NCI-H526 (cell line): ENCODE results near the gene RSPRY1.
"Not testable (repeated sequence)": the region's sequence is repeated elsewhere in the genome, so short reads cannot be mapped to it uniquely, and the experiment has no call there.

Source experiments
- DNase-seq, 2 experiments: peaks; one replicate each; lab custom pipeline; 2025; lab: John Stamatoyannopoulos, UW

The RSPRY1 gene

DNA sequence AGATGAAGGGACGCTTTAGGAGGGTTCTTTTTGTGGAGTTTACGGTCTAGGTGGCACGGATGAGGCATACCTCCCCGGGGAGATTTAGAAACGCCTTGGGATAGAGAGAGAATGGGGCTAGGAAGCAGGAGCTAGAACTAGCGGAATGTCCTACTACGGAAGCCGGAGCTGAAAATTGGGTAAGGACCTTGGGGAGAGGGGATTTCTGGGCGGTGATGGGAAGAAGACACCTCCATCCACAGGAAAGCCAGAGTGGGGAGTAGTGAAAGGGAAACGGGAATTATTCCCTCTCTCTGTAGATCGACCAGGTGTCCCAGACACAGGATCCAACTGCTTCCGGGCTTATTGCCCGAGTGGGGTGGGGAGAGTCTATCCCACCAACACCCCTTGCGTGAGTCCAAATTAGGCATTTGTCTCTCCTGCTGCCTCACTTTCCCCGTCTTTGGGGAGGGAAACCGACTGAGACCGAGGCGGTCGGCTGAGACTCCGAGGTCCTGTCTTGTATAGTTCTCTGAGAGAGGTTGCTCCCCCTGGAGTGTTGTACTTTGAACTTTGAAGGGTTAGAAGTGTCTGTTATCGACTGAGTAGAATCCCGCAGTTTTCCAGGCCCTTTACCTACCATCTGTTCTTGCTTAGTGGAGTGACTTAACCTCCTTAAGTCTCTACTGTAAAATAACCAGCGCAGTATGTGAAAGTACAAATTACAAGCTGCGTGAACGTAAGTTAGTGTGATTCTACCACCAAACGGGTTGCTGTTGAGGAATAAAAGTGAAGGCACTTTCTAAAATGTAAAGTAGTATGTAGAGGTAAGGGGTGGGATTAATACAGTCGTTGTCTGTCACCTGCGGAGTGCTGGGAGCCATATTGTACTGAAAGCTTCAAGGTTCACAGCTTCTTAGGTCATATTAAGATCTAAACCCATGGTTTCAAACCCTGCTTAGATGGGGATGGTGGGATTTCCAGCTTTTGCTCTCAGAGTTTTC lies 1.0 kb downstream of the RSPRY1 start:
- peak; percentile 17 to 47 for DNase-seq

DNA sequence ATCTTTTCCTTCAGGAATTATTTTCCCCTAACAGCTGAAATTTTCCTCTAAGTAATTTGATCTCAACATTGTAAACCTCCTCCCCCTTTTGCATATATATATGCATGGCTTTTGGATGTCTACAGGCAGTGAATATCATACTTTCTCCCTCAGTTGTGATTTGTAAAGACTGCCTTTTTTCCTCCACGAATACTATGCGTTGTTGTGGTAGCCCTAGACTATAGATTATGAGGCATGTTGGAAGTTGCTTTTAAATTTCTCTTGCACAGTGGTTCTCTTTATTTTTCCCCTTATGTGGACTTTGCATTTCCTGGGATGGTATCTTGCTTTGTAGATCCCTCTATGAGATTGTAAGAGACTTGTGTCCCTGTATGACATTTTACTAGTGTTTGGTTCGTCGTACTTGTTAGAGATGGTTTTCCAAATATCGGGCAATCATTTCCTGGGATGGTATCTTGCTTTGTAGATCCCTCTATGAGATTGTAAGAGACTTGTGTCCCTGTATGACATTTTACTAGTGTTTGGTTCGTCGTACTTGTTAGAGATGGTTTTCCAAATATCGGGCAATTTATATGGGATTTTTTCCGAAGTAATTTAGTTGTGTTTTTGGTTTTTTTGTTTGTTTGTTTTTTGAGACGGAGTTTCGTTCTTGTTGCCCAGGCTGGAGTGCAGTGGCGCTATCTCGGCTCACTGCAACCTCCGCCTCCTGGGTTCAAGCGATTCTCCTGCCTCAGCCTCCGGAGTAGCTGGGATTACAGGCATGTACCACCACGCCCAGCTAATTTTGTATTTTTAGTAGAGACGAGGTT lies 2.0 kb downstream of the RSPRY1 start:
- peak in 1 of 2 experiments; percentile 47 for DNase-seq

DNA sequence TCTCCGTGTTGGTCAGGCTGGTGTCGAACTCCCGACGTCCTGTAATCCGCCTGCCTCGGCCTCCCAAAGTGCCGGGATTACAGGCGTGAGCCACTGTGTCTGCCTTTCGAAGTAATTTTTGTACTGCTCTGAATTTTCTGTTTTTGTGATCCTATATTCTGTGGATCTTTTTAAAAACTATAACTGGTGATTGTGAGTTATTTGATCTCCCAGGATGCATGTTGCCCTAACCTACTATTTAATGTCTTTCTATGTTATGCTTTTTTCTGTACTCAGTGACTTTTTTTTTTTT lies 2.5 kb downstream of the RSPRY1 start:
- DNase-seq: no peak

DNA sequence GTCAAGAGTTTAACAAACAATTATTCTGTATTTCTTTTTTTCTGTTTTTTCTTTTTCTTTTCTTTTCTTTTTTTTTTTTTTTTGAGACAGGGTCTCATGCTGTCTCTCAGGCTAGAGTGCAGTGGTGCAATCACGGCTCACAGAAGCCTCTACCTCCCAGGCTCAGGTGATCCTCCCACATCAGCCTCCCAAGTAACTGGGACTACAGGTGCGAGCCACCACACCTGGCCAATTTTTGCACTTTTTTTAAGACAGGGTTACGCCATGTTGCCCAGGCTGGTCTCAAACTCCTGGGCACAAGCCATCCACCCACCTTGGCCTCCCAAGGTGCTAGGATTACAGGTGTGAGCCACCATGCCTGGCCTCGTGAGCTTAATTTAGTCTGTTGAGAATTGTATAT lies 3.4 kb downstream of the RSPRY1 start:
- DNase-seq: not testable (repeated sequence)

DNA sequence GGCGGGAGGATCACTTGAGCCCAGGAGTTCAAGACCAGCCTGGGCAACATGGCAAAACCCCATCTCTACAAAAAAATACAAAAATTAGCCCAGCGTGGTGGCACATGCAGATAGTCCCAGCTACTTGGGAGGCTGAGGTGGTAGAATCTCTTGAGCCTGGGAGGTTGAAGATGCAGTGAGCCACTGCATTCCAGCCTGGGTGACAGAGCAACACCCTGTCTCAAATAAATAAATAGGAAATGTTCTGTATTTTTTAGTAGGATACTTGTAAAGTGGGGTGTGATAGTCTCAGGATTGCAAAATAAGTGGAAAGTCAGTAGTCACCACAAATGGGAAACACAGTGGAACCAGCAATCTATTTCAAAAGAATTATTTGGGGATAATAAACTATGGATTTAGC lies 4.0 kb downstream of the RSPRY1 start:
- no peak for DNase-seq

DNA sequence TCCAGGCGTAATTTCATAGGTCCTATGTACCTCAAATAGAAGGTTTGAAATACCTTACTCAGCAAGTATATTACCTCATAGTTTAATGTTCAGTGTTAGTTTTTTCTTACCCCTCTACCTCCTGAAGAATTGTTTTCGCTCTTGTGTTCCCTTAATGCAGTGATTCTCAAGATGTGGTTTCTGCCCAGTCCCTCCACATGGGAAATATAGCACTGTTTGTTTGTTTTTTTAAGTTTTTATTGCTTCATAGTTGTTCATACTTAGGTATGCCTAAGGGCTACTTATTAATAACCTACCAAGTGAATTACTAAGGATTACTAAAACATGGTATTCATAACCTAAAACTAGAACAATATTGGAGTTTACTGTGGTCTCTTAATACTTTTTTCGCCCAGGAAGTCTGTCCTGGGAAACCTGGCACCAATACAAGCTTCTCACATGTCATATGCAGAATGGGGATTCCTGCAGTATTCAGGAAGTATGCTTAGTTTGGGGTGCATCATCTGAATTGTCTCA lies 5.0 kb downstream of the RSPRY1 start:
- DNase-seq: no peak

DNA sequence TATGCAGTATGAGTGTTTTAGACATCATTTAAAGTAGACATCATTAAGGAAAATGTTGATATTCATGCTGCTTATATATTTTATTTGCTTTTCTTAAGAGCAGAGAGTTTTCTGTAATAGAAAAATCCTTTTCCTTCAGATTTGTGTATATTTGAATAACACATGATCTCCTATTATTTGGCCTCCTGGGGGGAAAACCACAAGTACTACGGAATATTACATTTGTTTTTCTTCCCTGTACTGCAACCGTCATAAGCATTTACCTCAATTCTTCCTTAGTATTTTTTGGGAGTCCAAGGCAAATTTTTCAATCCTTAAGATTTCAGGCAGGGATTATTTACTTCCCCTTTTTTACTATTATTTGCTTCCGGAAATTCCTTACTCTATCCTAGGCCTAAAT lies 6.0 kb downstream of the RSPRY1 start:
- peak in 1 of 2 experiments; percentile 12 for DNase-seq

DNA sequence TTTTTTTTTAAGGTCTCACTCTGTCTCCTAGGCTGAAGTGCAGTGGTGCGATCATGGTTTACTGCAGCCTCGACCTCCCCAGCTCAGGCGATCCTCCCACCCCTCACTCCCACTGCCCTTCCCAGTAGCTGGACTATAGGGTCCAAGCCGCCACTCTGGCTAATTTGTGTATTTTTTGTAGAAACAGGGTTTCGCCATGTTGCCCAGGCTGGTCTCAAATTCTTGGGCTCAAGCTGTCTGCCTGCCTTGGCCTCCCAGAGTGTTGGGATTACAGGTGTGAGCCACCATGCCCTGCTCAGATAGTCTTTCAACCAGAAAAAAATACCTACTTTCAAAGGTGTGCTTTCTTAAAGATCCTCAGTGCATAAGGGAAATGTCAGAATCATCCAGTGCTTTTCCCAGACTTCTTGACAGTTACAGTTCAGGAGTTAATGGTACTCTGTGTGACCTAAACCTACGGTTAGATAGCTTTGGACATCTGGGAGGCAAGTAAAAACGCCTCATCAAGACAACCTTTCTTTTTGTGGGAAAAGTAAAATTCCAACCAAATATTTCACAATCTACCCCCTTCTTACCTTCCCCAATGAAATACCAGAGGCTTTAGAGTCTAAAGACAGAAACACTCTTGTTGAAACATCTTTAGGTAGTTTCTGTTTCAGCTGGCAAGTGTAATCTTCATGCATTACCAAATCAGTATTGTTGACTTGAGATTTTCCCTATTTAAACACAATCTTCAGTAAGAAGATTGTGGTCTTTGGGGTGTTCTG lies 6.8 kb downstream of the RSPRY1 start:
- DNase-seq: no peak

DNA sequence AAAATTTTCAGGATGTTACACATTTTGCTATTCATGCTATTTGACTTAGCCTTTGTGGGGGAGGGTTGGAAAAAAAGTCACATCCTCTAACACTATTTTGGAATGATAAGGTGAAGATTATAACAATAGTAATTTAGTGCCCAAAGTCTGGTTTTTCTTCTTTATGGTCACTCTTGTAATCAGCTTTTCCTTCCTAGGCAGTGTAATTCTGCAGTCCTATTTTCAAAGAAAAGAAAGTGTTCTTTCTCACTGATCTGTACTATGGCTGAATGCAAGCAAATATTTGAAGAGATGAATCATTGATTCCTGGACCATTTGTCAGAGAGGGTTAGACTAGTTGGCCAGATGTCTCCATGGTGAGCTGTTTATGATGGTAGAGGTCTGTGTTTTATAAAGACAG lies 8.4 kb downstream of the RSPRY1 start:
- no peak for DNase-seq

DNA sequence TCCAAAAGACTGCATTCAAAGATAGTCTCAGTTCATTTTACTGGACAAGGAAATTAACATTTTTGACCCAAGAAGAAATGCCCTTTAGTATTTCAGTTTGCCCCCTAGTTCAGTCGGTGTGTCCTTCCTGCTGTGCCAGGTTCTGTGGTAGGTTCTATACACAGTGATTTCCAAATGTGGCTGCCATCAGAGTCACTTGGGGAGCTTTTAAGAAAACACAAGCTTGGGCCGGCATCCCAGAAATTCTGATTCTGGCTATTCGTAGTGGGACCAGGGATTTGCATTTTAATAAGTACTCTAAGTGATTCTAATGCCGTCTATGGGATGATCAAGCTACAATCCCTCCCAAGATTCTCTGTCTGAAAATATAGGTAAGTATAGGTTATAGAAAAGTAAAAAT lies 10.2 kb downstream of the RSPRY1 start:
- no peak for DNase-seq

DNA sequence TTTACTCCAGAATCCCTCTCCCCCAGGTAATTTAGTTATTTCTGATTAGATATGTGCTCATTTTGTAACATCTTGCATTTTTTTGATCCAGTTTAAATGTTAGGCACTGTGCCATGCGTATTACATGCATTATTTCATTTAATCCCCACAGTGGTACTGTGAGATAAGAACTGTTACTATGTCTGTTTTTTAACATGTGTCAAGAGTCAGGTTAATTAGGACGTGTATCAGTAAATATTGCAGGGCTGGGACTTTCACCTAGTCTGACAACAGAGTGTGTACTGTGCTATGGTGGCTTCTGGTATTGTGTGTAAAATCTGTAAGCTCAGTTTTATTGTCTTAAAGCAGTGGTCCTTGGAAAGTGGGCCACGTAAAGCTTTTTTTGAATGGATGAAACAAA lies 10.6 kb downstream of the RSPRY1 start:
- DNase-seq: no peak

DNA sequence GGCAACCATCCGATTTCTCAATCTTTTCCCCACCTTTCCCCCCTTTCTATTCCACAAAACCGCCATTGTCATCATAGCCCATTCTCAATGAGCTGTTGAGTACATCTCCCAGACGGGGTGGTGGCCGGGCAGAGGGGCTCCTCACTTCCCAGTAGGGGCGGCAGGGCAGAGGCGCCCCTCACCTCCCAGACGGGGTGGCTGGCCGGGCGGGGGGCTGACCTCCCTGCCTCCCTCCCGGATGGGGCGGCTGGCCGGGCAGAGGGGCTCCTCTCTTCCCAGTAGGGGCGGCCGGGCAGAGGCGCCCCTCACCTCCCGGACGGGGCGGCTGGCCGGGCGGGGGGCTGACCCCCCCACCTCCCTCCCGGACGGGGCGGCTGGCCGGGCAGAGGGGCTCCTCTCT lies 14.2 kb downstream of the RSPRY1 start:
- DNase-seq: not testable (repeated sequence)

DNA sequence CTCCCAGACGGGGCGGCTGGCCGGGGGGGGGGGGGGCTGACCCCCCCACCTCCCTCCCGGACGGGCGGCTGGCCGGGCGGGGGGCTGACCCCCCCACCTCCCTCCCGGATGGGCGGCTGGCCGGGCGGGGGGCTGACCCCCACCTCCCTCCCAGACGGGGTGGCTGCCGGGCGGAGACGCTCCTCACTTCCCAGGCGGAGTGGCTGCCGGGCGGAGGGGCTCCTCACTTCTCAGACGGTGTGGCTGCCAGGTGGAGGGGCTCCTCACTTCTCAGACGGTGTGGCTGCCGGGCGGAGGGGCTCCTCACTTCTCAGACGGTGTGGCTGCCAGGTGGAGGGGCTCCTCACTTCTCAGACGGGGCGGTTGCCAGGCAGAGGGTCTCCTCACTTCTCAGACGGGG lies 14.8 kb downstream of the RSPRY1 start:
- DNase-seq: not testable (repeated sequence)

DNA sequence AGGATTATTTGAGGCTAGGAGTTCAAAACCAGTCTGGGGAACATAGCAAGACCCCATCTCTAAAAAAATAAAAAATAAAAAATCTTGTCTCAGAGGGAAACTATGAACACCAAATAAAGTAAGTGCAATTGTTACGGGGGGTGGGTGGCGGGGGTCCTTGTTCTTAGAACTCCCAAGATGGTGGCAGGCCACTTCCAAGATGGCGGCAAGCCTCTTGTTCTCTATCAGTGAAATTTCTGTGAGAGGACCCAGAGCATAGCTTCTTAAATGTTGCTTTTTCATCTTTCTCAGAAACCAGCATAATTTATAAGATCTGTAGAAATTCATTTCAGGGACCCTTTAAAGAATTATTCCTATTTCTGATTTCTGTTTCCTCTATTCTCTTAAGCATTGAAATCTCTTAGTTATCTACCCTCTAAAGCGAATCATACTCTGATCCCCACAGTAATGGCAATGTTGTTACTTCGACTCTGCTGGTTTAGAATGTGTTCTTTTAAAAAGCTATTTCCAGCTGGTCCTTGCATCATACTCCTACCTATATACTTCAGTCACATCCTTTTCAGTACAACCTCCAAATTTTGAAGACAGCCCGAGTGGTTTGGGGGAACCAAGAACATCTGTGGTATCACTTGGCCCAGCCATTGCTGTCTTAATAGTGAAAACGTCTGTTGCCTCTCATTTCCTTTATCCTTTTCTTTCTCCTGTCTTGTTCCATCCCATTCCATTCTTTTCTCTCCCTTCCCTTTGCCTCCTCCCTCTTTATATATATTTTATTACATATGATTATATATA lies 16.2 kb downstream of the RSPRY1 start:
- no peak for DNase-seq

DNA sequence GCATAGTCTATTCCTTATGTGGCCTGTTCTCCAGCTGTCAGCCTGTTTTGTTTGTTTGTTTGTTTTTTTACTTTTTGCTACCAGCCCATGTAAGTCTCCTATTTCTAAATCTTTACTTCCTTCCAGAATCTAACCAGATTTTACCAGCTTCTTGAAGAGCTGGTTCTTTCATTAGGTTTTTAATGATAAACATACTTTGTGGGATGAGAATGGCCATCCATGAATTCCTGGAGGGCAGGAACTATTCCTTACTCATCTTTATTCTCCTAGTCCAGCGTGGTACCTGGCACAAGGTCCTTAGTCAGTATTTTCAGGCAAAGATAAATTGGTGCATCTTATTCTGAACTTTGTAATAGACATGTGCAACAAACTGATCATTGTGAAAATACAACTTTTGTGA lies 17.3 kb downstream of the RSPRY1 start:
- no peak for DNase-seq

DNA sequence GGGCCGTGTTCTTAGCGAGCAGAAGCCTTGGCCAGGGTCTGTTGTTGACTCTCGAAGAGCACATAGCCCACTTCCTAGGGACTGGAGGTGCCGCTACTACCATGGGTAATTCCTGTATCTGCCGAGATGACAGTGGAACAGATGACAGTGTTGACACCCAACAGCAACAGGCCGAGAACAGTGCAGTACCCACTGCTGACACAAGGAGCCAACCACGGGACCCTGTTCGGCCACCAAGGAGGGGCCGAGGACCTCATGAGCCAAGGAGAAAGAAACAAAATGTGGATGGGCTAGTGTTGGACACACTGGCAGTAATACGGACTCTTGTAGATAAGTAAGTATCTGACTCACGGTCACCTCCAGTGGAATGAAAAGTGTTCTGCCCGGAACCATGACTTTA lies 18.5 kb downstream of the RSPRY1 start:
- DNase-seq: peak; percentile 9 to 18

DNA sequence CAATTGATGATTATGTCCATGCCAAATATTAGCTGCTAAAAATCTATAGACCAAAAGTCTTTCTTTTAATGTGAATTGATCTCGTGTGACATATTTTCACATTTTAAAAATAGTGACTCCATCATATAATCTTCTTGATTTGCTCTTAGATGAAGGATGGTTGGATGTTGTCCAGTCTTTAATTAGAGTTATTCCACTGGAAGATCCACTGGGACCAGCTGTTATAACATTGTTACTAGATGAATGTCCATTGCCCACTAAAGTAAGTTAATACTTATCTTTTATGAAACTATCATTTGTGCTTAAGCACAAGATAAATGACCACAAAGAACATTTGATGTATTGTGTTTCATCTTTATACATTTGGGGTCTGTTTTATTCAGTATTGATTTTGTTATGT lies 22.8 kb downstream of the RSPRY1 start:
- DNase-seq: no peak

DNA sequence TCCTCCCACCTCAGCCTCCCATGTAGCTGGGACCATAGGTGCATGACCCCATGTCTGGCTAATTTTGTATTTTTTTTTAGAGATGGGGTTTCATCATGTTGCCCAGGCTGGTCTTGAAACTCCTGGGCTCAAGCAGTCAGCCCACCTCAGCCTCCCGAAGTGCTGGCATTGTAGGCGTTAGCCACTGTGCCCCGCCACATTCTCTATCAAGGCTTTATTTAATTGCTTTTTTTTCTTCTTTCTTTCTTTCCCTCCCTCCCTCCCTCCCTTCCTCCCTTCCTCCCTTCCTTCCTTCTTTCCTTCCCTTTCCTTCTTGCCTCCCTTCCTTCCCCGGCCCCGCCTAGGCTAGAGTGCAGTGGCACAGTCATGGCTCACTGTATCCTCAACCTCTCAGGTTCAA lies 23.7 kb downstream of the RSPRY1 start:
- no peak for DNase-seq

DNA sequence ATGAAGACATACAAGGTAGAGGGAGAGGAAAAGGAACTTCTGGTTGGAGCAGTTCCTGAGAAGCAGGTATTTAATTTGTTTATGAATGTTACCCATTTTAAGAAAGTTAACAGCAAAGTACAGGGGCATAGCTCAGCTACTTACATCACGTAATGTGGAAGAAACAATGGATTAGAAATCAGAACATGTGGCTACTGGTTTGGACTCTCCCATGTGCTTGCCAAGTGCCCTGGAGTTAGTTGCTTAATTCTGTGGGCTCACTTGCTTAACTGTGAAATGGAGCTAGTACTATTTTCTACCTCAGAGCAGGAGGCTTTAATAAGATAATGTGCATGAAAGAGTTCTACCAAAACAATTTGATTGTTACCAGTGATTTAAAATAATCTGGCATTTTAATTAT lies 27.3 kb downstream of the RSPRY1 start:
- DNase-seq: no peak

DNA sequence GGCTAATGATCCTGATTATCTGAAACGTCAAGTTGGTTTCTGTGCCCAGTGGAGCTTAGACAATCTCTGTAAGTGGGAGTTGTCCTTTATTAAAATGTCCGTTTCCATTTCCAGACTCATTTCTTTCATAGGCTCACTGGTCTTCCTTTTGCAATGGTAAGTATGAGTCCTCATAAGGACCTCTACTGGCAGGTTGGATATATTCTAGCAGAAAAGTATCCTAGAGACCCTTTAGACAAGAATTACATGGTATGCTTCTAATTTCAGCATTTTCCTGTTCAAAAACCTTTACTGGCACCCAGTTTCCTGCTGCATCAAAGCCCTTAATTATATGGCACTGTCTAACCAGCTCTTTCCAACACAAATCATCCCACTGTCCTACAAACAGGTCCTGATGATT lies 30.8 kb downstream of the RSPRY1 start:
- DNase-seq: no peak

DNA sequence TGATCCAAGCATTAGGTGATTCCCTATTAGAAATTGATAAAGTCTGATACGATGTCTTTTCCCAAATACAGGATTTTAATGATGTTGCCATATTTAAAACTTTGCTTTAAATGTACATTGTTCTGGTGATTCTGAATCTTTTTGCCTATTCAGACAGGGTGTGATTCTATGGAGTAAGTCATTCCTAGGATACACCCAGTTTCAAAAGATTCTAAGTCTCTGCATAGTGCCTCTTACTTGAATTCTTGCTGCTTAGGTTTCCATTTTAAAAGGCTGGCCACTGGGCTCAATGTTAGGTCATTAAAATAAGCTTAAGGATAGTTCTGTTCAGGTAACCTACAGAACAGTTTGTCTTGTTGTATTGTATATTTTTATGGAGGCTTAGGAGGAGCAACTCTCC lies 36.9 kb downstream of the RSPRY1 start:
- no peak for DNase-seq
